Neutrophil (primary cell): ENCODE measurements around the gene LRRC8D.

Source experiments
- H3K27ac ChIP-seq: fragments of 200-600 bp; sonication (generic); 2 replicates; pipeline ENCODE4 v1.5.1; 2016; ENCODE audit warnings: mild to moderate bottlenecking, moderate library complexity
- H3K27me3 ChIP-seq: fragments of 200-600 bp; sonication (generic); 2 replicates; pipeline ENCODE4 v1.6.0; 2016; ENCODE audit warnings: mild to moderate bottlenecking
- H3K36me3 ChIP-seq: fragments of 200-600 bp; sonication (generic); 2 replicates; pipeline ENCODE4 v1.5.1; 2017
- H3K4me1 ChIP-seq, 2 experiments: fragments of 200-600 bp in 1 of 2; sonication (generic) in 1 of 2; 1 replicate in 1 of 2; 2 replicates in 1 of 2; pipeline versions ENCODE4 v1.5.1 to v1.6.1; 2013 to 2016; ENCODE audit warnings: low read depth in 1 of 2, low read length in 1 of 2, mild to moderate bottlenecking in 1 of 2, moderate library complexity in 1 of 2; ENCODE audit not compliant: control insufficient read depth in 1 of 2, insufficient read depth in 1 of 2
- H3K4me3 ChIP-seq, 2 experiments: fragments of 200-600 bp in 1 of 2; sonication (generic) in 1 of 2; 1 replicate in 1 of 2; 2 replicates in 1 of 2; pipeline ENCODE4 v1.5.1; 2013 to 2016; ENCODE audit warnings: low read depth in 1 of 2, low read length in 1 of 2, mild to moderate bottlenecking in 1 of 2, moderate library complexity in 1 of 2
- H3K9me3 ChIP-seq: fragments of 200-600 bp; sonication (generic); 2 replicates; pipeline ENCODE4 v1.5.1; 2016
- TF ChIP-seq, protein P1 (sequence below): fragments of 200-600 bp; sonication (generic); IDR thresholded peaks from 2 replicates; pipeline ENCODE4 v1.5.1; 2016; ENCODE audit warnings: antibody characterized with exemption

Gene LRRC8D

DNA sequence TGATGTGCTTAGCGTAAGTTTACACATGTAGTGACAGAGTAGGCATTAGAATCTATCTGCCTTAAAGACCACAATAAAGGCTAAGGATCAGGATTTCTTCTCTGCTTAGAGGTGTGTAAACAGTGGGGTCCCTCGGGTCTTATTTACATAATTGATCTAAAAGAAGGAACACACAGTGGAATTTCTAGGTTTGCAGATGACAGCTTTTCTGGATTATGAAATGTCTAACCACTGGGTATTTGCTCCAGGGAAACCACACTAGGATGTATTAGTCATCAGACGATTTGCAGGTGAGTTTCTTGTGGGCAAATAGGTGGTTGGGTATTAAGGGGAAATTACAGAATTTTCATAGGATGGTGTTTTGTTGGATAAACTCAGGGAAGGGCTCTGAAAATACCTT, 5.8 kb downstream of the LRRC8D start:
- peak overlapping the region; percentile 17 for H3K27ac ChIP-seq

DNA sequence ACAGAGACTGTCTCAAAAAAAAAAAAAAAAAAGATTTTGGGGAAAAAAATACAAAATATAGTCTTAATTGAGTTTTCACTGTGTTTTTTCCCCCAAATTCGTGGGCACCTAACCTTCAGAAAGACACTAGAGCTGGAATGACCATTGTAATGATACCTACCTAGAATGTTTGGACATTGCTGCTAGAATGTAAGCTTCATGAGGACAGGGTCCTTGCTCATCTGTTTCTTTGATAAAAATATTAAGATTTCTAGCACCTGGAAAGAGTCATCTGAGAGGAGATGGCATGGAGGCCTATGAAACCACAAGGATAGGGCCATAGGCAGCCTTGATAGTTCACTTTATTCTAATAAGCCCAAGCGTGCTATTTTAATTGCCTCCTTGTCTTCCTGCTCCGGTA, 6.5 kb downstream of the LRRC8D start:
- Histone ChIP-seq H3K27ac (no peak overlapping the region), H3K4me3 (no peak overlapping the region), H3K27me3 (no peaks in the 10 kb centered on the region), H3K9me3 (no peaks in the 10 kb centered on the region), H3K36me3 (no peaks in the 10 kb centered on the region), H3K4me1 (peaks cover 67 to 68% of the 10 kb centered on the region in 2 experiments)
- TF ChIP-seq, protein P1, sequence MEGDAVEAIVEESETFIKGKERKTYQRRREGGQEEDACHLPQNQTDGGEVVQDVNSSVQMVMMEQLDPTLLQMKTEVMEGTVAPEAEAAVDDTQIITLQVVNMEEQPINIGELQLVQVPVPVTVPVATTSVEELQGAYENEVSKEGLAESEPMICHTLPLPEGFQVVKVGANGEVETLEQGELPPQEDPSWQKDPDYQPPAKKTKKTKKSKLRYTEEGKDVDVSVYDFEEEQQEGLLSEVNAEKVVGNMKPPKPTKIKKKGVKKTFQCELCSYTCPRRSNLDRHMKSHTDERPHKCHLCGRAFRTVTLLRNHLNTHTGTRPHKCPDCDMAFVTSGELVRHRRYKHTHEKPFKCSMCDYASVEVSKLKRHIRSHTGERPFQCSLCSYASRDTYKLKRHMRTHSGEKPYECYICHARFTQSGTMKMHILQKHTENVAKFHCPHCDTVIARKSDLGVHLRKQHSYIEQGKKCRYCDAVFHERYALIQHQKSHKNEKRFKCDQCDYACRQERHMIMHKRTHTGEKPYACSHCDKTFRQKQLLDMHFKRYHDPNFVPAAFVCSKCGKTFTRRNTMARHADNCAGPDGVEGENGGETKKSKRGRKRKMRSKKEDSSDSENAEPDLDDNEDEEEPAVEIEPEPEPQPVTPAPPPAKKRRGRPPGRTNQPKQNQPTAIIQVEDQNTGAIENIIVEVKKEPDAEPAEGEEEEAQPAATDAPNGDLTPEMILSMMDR, result no peak

More for the DNA sequence above, 5.8 kb downstream of the LRRC8D start:
- H3K9me3 ChIP-seq, result no peaks in the 10 kb centered on the region
- H3K4me1 ChIP-seq, result peaks cover 67 to 68% of the 10 kb centered on the region in 2 experiments
- H3K4me3 ChIP-seq, result no peak overlapping the region
- no peaks in the 10 kb centered on the region for H3K27me3 ChIP-seq
- no peaks in the 10 kb centered on the region for H3K36me3 ChIP-seq
- TF ChIP-seq, protein P1, result no peak

DNA sequence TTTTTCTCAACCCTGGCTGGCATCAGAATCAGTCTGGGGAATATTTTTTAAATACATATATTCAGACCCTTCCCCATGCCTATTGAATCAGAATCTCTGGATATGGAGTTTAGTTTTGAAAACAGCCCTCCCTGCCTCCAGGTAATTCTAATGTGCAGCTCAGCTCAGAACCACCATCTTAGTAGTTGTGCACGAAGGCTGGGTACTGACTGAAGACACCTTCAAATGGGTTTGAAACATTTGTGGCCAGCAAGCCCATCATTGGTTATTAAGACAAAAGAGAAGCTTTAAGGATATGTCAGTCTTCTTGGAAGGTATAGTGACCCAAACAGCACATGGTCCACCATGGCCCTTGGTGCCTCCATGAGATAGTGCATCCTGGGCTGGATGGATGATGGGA, 7.1 kb downstream of the LRRC8D start:
- Histone ChIP-seq H3K27ac (no peak overlapping the region), H3K4me3 (no peak overlapping the region), H3K36me3 (no peaks in the 10 kb centered on the region), H3K27me3 (no peaks in the 10 kb centered on the region), H3K9me3 (no peaks in the 10 kb centered on the region), H3K4me1 (peaks cover 62% of the 10 kb centered on the region in 2 experiments)
- TF ChIP-seq, protein P1, result no peak

DNA sequence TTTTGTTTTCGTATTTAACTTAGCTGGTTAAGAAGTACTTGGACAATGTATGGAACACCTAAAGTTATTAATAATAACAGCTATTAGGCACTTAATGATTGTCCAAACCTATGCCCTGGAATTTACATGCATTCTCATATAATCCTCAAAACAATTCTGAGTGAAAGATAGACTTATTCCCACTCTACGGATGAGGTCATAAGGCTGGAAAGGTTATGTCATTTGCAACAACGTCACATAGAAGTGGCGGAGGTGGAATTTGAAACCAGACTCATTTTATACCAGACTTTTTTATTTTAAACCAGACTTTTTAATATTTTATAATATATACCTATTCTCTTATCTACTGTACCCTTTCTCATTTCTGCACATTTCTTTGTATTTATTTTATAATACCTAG, 8.4 kb downstream of the LRRC8D start:
- Histone ChIP-seq H3K4me1 (peaks cover 49% of the 10 kb centered on the region in 2 experiments), H3K4me3 (no peak overlapping the region), H3K27me3 (no peaks in the 10 kb centered on the region), H3K27ac (no peak overlapping the region), H3K9me3 (no peaks in the 10 kb centered on the region), H3K36me3 (no peaks in the 10 kb centered on the region)
- TF ChIP-seq, protein P1, result no peak

DNA sequence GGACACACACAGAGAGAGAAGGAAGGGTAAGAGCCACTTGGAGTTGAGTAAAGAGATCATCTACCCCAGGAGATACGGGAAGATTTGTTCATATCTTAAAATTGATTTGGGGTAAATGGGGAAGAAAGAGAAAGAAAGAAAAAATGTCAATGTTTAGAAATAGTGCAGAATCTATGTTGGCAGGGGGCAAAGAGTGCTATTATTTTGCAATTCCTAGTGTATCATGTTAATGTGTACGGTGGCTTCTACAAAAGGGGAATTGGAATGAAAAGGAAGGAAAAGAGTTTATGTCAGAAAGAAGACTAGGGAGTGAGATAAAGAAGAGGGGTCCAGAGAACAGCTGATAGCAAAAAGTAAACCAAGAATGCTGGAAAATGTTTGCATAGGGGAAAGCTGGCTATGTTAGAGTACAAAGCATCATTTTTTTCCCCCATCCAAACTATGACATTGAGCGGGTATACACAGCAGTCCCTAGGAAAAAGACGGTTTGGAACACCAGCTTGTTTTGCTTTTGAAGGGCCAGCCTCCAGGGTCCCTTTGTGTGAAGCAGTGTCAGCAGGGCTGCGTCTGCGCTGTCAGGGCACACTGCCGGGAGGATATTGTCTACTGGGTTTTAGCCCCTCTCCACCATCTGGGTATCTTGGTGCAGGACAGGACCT, 10.8 kb downstream of the LRRC8D start:
- Histone ChIP-seq H3K4me3 (no peak overlapping the region), H3K9me3 (no peaks in the 10 kb centered on the region), H3K4me1 (peaks cover 27 to 28% of the 10 kb centered on the region in 2 experiments), H3K27me3 (no peaks in the 10 kb centered on the region), H3K36me3 (no peaks in the 10 kb centered on the region), H3K27ac (peak overlapping the region; percentile 19)
- TF ChIP-seq, protein P1, result no peak
